ENCODE measurements around the gene ZSWIM5. TPM values are rescaled to one million over a fixed set of nuclear protein-coding genes. Genes with fewer than 3 reads are reported as not detected.
"Not testable (repeated sequence)": the region's sequence is repeated elsewhere in the genome, so short reads cannot be mapped to it uniquely, and the experiment has no call there.

ZSWIM5 gene
- total RNA-seq, 2 experiments from 2014 or later, result 0.63 to 0.69 TPM

- ATAC-seq, result no peak
- ChIA-PET CTCF (interaction anchor here (0.6 to 0.7 kb wide), 3 partner anchors 126 to 189 kb away, joined by 3 to 4 read pairs (median 3); no protein-coding TSS in a partner anchor), POLR2A (no interaction called here)
- Mint-ChIP-seq H3K4me1 (peaks cover 21% of the 10 kb centered on the region), H3K9me3 (ENCODE audit: low read depth) (no peaks in the 10 kb centered on the region), H3K27me3 (peaks cover 5% of the 10 kb centered on the region), H3K36me3 (ENCODE audit: low read depth) (no peaks in the 10 kb centered on the region), H3K27ac (no peak overlapping the region), H3K4me3 (no peak overlapping the region)
- DNase-seq, result no peak
- intact Hi-C loops (cut with DNase I, micrococcal nuclease), result loop anchor here in 1 of 2 experiments (10.0 kb wide), 1 partner anchor 644 kb away; no protein-coding TSS in a partner anchor
These were observed 5.4 kb downstream of the ZSWIM5 start for GRCh38 chr1:45200906-45201500.

DNA sequence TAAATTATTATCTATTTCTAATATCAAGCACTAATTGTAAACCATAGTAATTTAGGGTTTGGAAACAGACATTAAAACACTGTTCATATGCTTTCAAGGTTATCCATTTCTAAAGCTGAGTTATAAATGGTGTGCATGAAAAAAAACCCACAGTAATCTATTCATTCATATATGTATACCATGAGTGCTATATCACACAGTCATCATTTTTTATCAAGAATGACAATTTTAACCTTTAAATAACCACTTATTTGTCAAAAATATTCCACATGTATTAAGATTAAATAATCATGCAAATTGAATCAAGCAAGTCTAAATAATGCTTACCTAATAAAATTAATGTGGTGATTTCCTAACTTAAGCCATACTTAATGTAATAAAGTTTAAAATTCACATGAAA, 6.0 kb downstream of the ZSWIM5 start:
- CTCF ChIA-PET, result interaction anchor here (0.6 to 0.7 kb wide), 2 partner anchors 69 to 151 kb away, joined by 3 to 4 read pairs; no protein-coding TSS in a partner anchor
- Mint-ChIP-seq H3K9me3 (ENCODE audit: low read depth) (no peaks in the 10 kb centered on the region), H3K4me1 (peaks cover 21% of the 10 kb centered on the region), H3K27ac (no peak overlapping the region), H3K36me3 (ENCODE audit: low read depth) (no peaks in the 10 kb centered on the region), H3K27me3 (peaks cover 5% of the 10 kb centered on the region), H3K4me3 (no peak overlapping the region)
- no peak for DNase-seq
- POLR2A ChIA-PET, result no interaction called here
- no peak for ATAC-seq
- intact Hi-C loops (cut with DNase I, micrococcal nuclease), result loop anchor here in 1 of 2 experiments (10.0 kb wide), 1 partner anchor 644 kb away; no protein-coding TSS in a partner anchor

GRCh38 chr1:45198185-45198584, 8.2 kb downstream of the ZSWIM5 start:
- ATAC-seq, result no peak
- POLR2A ChIA-PET, result no interaction called here
- intact Hi-C loops (cut with DNase I, micrococcal nuclease), result no loop called here
- Mint-ChIP-seq H3K4me3 (no peak overlapping the region), H3K27ac (no peak overlapping the region), H3K4me1 (peaks cover 2% of the 10 kb centered on the region), H3K9me3 (ENCODE audit: low read depth) (no peaks in the 10 kb centered on the region), H3K27me3 (no peaks in the 10 kb centered on the region), H3K36me3 (ENCODE audit: low read depth) (no peaks in the 10 kb centered on the region)
- DNase-seq, result no peak
- CTCF ChIA-PET, result interaction anchor here (0.6 kb wide), 1 partner anchor 170 kb away, joined by 3 read pairs; no protein-coding TSS in a partner anchor

DNA sequence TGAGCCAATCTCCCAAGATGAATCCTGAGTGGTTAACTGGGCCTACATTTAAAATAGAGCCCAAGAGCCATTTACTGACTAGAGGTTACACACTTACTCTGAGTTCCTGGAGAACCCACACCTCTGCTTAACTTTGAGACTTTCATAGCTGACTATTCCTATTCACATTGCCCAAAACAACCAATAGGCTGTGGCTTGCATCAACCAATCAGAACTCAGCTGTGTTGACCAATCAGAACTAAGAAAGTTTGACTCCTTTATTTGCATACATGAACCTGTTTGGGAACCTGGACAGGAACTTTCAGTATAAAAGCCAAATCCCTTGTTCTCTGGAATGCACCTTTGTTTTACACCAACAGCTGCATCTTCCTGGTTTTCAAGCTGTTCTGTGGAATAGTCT, 9.5 kb downstream of the ZSWIM5 start:
- H3K4me1 Mint-ChIP-seq, result no peaks in the 10 kb centered on the region
- CTCF ChIA-PET, result no interaction called here

DNA sequence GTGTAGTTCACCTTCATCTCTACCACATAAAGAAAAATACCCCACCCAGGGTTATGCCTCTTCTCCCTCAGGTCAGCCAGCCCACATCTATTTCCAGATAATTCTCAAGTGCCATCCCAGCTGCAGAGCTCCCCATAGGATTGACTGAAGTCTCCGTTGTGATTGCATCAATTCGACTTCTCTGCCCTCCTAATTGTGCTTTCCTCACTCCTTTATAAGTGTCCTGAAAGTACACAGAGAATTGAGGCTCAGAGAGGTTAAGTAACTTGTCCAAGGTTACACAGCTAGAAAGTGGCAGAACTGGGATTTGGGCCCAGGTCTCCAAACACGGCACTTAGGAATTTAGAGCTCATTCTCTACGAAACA, 15.0 kb downstream of the ZSWIM5 start:
- Mint-ChIP-seq H3K27ac (no peak overlapping the region), H3K27me3 (no peaks in the 10 kb centered on the region), H3K4me1 (peaks cover 9% of the 10 kb centered on the region), H3K9me3 (ENCODE audit: low read depth) (no peaks in the 10 kb centered on the region), H3K36me3 (ENCODE audit: low read depth) (no peaks in the 10 kb centered on the region), H3K4me3 (no peak overlapping the region)
- intact Hi-C loops (cut with DNase I, micrococcal nuclease), result no loop called here
- ChIA-PET CTCF (interaction anchor here (0.7 to 2.0 kb wide), 3 partner anchors 18 to 204 kb away, joined by 3 to 5 read pairs (median 5); no protein-coding TSS in a partner anchor), POLR2A (no interaction called here)
- DNase-seq (no peak), ATAC-seq (no peak)

More for the DNA sequence above, 9.5 kb downstream of the ZSWIM5 start:
- DNase-seq, result no peak
- Mint-ChIP-seq H3K9me3 (ENCODE audit: low read depth) (no peaks in the 10 kb centered on the region), H3K4me3 (no peak overlapping the region), H3K27ac (no peak overlapping the region), H3K36me3 (ENCODE audit: low read depth) (no peaks in the 10 kb centered on the region), H3K27me3 (no peaks in the 10 kb centered on the region)
- POLR2A ChIA-PET, result no interaction called here
- intact Hi-C loops (cut with DNase I, micrococcal nuclease), result no loop called here
- ATAC-seq, result no peak

GRCh38 chr1:45187725-45188124, 18.7 kb downstream of the ZSWIM5 start:
- intact Hi-C loops (cut with DNase I, micrococcal nuclease), result no loop called here
- Mint-ChIP-seq H3K27me3 (no peaks in the 10 kb centered on the region), H3K36me3 (ENCODE audit: low read depth) (no peaks in the 10 kb centered on the region), H3K4me3 (no peak overlapping the region), H3K27ac (no peak overlapping the region), H3K9me3 (ENCODE audit: low read depth) (no peaks in the 10 kb centered on the region), H3K4me1 (peaks cover 9% of the 10 kb centered on the region)
- POLR2A ChIA-PET, result no interaction called here
- ATAC-seq (no peak), DNase-seq (no peak)
- CTCF ChIA-PET, result interaction anchor here (0.8 kb wide), 1 partner anchor 357 kb away, joined by 3 read pairs; no protein-coding TSS in a partner anchor

DNA sequence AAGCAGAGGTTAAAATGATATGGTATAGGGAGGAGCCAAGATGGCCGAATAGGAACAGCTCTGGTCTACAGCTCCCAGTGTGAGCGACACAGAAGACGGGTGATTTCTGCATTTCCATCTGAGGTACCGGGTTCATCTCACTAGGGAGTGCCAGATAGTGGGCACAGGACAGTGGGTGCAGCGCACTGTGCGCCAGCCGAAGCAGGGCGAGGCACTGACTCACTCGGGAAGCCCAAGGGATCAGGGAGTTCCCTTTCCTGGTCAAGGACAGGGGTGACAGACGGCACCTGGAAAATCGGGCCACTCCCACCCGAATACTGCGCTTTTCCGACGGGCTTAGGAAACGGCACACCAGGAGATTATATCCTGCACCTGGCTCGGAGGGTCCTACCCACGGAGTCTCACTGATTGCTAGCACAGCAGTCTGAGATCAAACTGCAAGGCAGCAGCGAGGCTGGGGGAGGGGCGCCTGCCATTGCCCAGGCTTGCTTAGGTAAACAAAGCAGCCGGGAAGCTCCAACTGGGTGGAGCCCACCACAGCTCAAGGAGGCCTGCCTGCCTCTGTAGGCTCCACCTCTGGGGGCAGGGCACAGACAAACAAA, 26.4 kb downstream of the ZSWIM5 start:
- ATAC-seq; H3K27ac Mint-ChIP-seq; H3K4me1 Mint-ChIP-seq; intact Hi-C loops (cut with DNase I, micrococcal nuclease); DNase-seq; H3K36me3 Mint-ChIP-seq (ENCODE audit: low read depth); POLR2A ChIA-PET; H3K4me3 Mint-ChIP-seq; CTCF ChIA-PET; H3K9me3 Mint-ChIP-seq (ENCODE audit: low read depth); H3K27me3 Mint-ChIP-seq: not testable (repeated sequence)

GRCh38 chr1:45177452-45177851, 29.0 kb downstream of the ZSWIM5 start:
- Mint-ChIP-seq H3K27ac (no peak overlapping the region), H3K36me3 (ENCODE audit: low read depth) (peaks cover 3% of the 10 kb centered on the region), H3K4me3 (no peak overlapping the region), H3K4me1 (no peaks in the 10 kb centered on the region), H3K9me3 (ENCODE audit: low read depth) (no peaks in the 10 kb centered on the region), H3K27me3 (no peaks in the 10 kb centered on the region)
- ATAC-seq (no peak), DNase-seq (no peak)
- ChIA-PET CTCF (no interaction called here), POLR2A (no interaction called here)
- intact Hi-C loops (cut with DNase I, micrococcal nuclease), result no loop called here

DNA sequence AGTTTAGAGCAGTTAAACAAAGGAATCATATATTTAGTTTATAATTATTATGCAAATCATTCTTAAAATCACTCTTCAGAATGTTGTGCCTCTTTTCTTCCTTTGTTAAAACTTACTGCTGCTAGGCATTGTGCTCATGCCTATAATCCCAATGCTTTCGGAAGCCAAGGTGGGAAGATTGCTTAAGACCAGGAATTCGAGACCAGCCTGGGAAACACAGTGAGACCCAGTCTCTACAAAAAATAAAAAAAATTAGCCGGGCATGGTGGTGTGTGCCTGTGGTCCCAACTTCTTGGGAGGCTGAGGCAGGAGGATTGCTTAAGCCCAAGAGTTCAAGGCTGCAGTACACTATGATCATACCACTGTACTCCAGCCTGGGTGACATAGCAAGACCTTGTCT, 33.6 kb downstream of the ZSWIM5 start:
- Mint-ChIP-seq H3K9me3 (ENCODE audit: low read depth) (no peaks in the 10 kb centered on the region), H3K4me1 (no peaks in the 10 kb centered on the region), H3K36me3 (ENCODE audit: low read depth) (no peaks in the 10 kb centered on the region), H3K27me3 (no peaks in the 10 kb centered on the region), H3K4me3 (no peak overlapping the region), H3K27ac (no peak overlapping the region)
- intact Hi-C loops (cut with DNase I, micrococcal nuclease), result no loop called here
- CTCF ChIA-PET, result no interaction called here
- ATAC-seq, result no peak
- POLR2A ChIA-PET, result no interaction called here
- DNase-seq, result no peak

DNA sequence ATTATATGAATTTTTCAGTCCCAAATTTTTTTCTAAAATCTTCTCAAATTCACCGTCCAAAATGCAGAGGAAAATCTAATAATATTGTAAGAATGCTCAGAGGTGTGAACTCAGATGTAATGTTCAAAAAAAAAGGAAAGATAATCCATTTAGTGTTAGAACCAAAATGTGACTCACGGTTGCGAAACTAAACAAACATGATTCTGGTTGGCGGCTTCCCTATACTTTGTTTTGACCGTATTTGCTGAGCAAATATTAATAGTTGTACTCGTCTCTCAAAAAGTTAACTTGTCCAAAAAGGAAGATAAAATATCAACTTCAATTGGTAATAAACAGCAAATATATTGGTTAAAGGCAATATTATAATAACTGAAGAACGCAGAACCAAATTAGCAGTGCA, 34.4 kb downstream of the ZSWIM5 start:
- no peak overlapping the region for H3K4me3 Mint-ChIP-seq
- POLR2A ChIA-PET, result no interaction called here
- no peaks in the 10 kb centered on the region for H3K9me3 Mint-ChIP-seq (ENCODE audit: low read depth)
- intact Hi-C loops (cut with DNase I, micrococcal nuclease), result no loop called here
- no peak overlapping the region for H3K27ac Mint-ChIP-seq
- H3K4me1 Mint-ChIP-seq, result no peaks in the 10 kb centered on the region
- ATAC-seq, result no peak
- no peak for DNase-seq
- H3K27me3 Mint-ChIP-seq, result no peaks in the 10 kb centered on the region
- CTCF ChIA-PET, result no interaction called here
- H3K36me3 Mint-ChIP-seq (ENCODE audit: low read depth), result no peaks in the 10 kb centered on the region

DNA sequence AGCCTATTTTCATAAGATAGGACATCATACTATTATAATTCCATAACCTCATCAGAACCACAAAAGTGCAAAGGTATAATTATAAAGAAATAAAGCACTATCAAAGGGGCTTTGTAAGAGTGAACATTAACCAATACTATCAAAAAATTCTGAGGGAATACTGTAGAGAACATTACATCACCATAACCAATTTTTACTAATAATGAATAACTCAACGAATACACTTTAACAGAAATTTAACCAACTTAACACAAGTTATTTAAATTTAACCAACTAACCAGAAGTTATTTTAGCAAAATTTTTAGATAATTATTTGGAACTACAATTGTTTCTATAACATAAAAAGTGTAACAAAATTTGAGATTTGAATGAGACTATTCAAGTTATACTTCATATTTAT, 34.8 kb downstream of the ZSWIM5 start:
- POLR2A ChIA-PET, result no interaction called here
- no peaks in the 10 kb centered on the region for H3K27me3 Mint-ChIP-seq
- intact Hi-C loops (cut with DNase I, micrococcal nuclease), result no loop called here
- H3K4me1 Mint-ChIP-seq, result no peaks in the 10 kb centered on the region
- H3K4me3 Mint-ChIP-seq, result no peak overlapping the region
- no peak overlapping the region for H3K27ac Mint-ChIP-seq
- CTCF ChIA-PET, result no interaction called here
- DNase-seq, result no peak
- ATAC-seq, result no peak
- no peaks in the 10 kb centered on the region for H3K9me3 Mint-ChIP-seq (ENCODE audit: low read depth)
- no peaks in the 10 kb centered on the region for H3K36me3 Mint-ChIP-seq (ENCODE audit: low read depth)

GRCh38 chr1:45170151-45170742, 36.2 kb downstream of the ZSWIM5 start:
- intact Hi-C loops (cut with DNase I, micrococcal nuclease), result no loop called here
- POLR2A ChIA-PET, result no interaction called here
- H3K27me3 Mint-ChIP-seq, result no peaks in the 10 kb centered on the region

More at GRCh38 chr1:45170151-45170742, 36.2 kb downstream of the ZSWIM5 start:
- Mint-ChIP-seq H3K9me3 (ENCODE audit: low read depth) (peaks cover 1% of the 10 kb centered on the region), H3K4me3 (no peak overlapping the region), H3K4me1 (no peaks in the 10 kb centered on the region), H3K36me3 (ENCODE audit: low read depth) (no peaks in the 10 kb centered on the region), H3K27ac (no peak overlapping the region)
- DNase-seq (no peak), ATAC-seq (no peak)
- CTCF ChIA-PET, result interaction anchor here (0.6 to 1.3 kb wide), 3 partner anchors 12 to 401 kb away, joined by 3 to 4 read pairs (median 4); no protein-coding TSS in a partner anchor
